Measurements from ENCODE around the gene KCNJ11. TPM values are rescaled to one million over a fixed set of nuclear protein-coding genes. Genes with fewer than 3 reads are reported as not detected.

Gene KCNJ11
- total and polyA plus RNA-seq, 10 of the 15 experiments (the other 5 are each of a cell fraction or from before 2014, with no cell fraction given), result 0.06 to 0.56 (median 0.21) TPM; not detected in 6

DNA sequence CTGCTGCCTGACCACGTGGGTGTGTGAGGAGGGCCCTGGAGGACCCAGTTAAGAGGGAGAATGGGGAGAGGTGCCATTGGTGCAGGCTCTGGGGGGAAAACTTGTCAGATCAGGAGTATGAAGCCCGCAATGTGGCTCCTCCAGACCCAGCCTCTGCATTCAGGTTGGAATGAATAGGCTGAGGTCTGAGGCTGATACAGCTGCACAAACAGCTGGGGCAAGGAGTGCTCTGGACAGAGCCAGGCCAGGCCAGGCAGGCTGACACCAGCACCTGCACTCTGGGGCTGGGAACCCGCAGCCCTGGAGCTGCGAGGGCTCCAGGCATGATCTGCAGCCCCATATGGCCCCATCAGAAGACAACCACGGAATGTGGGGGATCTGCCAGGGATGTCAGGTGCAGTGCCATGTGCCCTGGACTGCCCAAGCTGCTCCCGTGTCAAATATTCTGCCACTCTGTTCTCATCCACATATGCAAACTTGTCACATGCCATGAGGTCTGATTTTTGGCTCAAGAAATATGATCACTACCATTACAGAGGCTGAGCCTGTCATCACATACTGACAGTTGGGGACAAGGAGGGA is 27.2 kb upstream of the KCNJ11 start:
- RAD21 ChIA-PET (ENCODE audit: unreplicated experiment), result no interaction called here

More for the DNA sequence above, 27.2 kb upstream of the KCNJ11 start:
- Histone ChIP-seq H3K4me2 (ENCODE audit: control insufficient read depth, insufficient read depth) (no peak overlapping the region), H3K79me2 (ENCODE audit: control insufficient read depth, insufficient read depth, low read length) (no peaks in the 10 kb centered on the region), H2AFZ (ENCODE audit: control insufficient read depth, low read depth, low read length) (no peak overlapping the region), H3K36me3 (ENCODE audit: control insufficient read depth in 2 of 2, insufficient read depth in 2 of 2, low read length in 1 of 2) (no peaks in the 10 kb centered on the region), H3K9me3 (replicated peaks; ENCODE audit: control insufficient read depth, insufficient read depth, low read length) (no peaks in the 10 kb centered on the region), H3K27me3 (replicated peaks in 1 of 2; ENCODE audit: control insufficient read depth in 2 of 2, insufficient read depth in 2 of 2, low read length in 1 of 2) (peaks cover 0 to 7% of the 10 kb centered on the region in 2 experiments), H4K20me1 (ENCODE audit: control insufficient read depth, insufficient read depth) (no peaks in the 10 kb centered on the region; the same call in 1 of the 2 replicates), H3K4me1 (ENCODE audit: control insufficient read depth, insufficient read depth, low read length) (no peaks in the 10 kb centered on the region), H3K27ac (ENCODE audit: control insufficient read depth, insufficient read depth) (no peak overlapping the region), H3K4me3 (no peak overlapping the region), H3K9ac (ENCODE audit: control insufficient read depth, insufficient read depth, low read length) (no peak overlapping the region)
- CTCF ChIA-PET, result no interaction called here
- POLR2A ChIA-PET, result no interaction called here
- intact Hi-C loops (cut with micrococcal nuclease; ENCODE audit: unreplicated experiment), result no loop called here
- FAIRE-seq, result no peak
- BruUV-seq (replicated peaks), result no TSS peak
- TF ChIP-seq, protein P1, sequence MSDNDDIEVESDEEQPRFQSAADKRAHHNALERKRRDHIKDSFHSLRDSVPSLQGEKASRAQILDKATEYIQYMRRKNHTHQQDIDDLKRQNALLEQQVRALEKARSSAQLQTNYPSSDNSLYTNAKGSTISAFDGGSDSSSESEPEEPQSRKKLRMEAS (IDR thresholded peaks at IDR 0.05; ENCODE audit: low read depth, low read length), result no peak
- TF ChIP-seq ESRRA (IDR thresholded peaks at IDR 0.05; ENCODE audit: low read length), result no peak
- TF ChIP-seq ASH2L (IDR thresholded peaks at IDR 0.05; ENCODE audit: borderline replicate concordance, low read depth), result no peak
- no peak for TF ChIP-seq YBX1 (IDR thresholded peaks at IDR 0.05)
- no peak for TF ChIP-seq BCL11A (IDR thresholded peaks at IDR 0.05; ENCODE audit: low read depth, low read length)
- TF ChIP-seq ZSCAN29 (IDR thresholded peaks at IDR 0.05), result no peak
- TF ChIP-seq NFYA (IDR thresholded peaks at IDR 0.05; ENCODE audit: borderline replicate concordance, low read depth, low read length), result no peak
- TF ChIP-seq, protein P2, sequence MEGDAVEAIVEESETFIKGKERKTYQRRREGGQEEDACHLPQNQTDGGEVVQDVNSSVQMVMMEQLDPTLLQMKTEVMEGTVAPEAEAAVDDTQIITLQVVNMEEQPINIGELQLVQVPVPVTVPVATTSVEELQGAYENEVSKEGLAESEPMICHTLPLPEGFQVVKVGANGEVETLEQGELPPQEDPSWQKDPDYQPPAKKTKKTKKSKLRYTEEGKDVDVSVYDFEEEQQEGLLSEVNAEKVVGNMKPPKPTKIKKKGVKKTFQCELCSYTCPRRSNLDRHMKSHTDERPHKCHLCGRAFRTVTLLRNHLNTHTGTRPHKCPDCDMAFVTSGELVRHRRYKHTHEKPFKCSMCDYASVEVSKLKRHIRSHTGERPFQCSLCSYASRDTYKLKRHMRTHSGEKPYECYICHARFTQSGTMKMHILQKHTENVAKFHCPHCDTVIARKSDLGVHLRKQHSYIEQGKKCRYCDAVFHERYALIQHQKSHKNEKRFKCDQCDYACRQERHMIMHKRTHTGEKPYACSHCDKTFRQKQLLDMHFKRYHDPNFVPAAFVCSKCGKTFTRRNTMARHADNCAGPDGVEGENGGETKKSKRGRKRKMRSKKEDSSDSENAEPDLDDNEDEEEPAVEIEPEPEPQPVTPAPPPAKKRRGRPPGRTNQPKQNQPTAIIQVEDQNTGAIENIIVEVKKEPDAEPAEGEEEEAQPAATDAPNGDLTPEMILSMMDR (IDR thresholded peaks at IDR 0.05 in 2 of 3, conservative IDR thresholded peaks at IDR 0.05 in 1 of 3; ENCODE audit: control insufficient read depth in 2 of 3, extremely low read depth in 1 of 3, insufficient read depth in 1 of 3, low read depth in 3 of 3, low read length in 3 of 3), result no peak
- no peak for TF ChIP-seq CREM (IDR thresholded peaks at IDR 0.05; ENCODE audit: low read depth)
- SMC1A ChIA-PET (ENCODE audit: uncharacterized antibody, unreplicated experiment), result no interaction called here
- ATAC-seq, result no peak
- in situ Hi-C loops (cut with MboI), result no loop called here
- no peak for DNase-seq (ENCODE audit: low read depth, low spot score)
- 19% methylated on average over 6 of the region's 6 CpGs for WGBS (ENCODE audit: insufficient coverage, insufficient replicate concordance, low lambda C conversion rate, missing lambda C conversion rate)
